ENCODE measurements around the gene TCERG1. TPM values are rescaled to one million over a fixed set of nuclear protein-coding genes. Genes with fewer than 3 reads are reported as not detected.

TCERG1 gene
- 145 TPM for total RNA-seq
- polyA plus RNA-seq: 25.3 TPM

DNA sequence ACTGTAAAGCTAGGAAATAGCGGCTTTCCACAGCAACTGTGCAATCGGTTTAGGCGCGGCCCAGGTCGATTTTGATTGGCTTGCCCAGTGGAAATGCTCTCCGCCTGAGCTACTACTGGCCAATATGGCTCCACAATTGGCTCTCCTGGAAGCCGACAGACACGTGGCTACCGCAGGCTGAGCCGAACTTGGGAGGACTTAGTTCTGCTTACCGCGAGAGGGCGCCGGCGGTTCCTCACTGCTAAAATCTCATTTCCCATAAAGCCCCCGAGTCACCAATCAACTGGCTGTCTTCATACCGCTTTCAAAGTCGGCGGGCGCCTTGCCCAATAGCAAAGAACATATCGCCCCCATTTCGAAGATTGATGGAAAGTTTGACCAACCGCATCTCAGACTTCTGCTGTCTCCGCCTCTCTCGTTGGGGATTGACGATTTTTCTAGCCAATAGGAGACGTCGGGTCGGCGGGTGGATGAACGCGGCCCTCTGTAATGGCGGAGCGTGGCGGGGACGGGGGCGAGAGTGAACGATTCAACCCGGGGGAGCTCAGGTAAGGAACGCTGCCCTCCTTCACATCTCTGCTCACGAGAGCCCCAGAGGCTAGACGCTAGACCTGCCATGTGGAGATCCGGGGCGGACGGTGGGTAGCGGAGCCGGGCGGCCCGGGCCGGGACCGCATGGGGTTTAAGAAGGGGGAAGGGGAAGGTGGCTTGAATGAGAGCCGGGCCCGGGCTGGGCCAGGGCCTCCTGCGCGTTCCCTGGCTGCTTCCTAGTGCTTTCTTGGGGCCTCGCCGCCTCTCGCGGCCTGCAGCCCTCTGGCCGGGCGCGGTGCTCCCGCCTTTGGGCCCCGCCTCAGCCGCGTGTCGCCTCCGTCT, at the start of gene TCERG1:
Gene TCERG1 (plus strand): TSS at position 473 of the 873 bp plus-strand sequence. CDS start 17 bp downstream, at position 490.
- H3K4me1 ChIP-seq (ENCODE audit: insufficient read depth): peaks cover 1% of the 10 kb centered on the region
- WGBS: under 1% methylated on average over 68 of the region's 68 CpGs
- peak within 1 kb of the TSS; percentile 83 for H3K27ac ChIP-seq (ENCODE audit: low read depth)
- peak; percentile 100 for DNase-seq (ENCODE audit: extremely low spot score)
- no peaks in the 10 kb centered on the region for H3K36me3 ChIP-seq (ENCODE audit: insufficient read depth)
- H3K4me3 ChIP-seq (ENCODE audit: low read depth, low read length): peak within 1 kb of the TSS; percentile 93

DNA sequence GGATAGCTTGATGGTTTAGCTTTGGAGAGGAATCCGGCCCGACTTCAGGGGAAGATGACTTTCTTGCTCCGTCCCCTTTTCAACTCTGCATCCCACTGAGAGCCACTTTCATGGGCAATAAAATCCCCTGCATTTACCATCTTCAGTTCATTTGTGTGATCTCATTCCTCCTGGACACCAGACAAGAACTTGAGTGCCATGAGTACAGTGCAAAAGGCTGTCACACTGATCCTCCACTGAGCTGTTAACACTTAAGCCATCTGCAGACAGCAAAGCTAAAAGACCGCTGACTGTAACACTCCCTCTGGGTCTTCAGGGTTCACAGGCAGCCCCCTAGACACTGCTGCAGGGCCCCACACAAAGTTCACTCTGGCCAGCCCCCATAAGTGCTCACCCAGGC, 48.3 kb upstream of the TCERG1 start:
- H3K4me3 ChIP-seq (ENCODE audit: low read depth, low read length): no peak overlapping the region
- WGBS: 90% methylated on average over 4 of the region's 4 CpGs
- no peak for DNase-seq (ENCODE audit: extremely low spot score)
- no peaks in the 10 kb centered on the region for H3K36me3 ChIP-seq (ENCODE audit: insufficient read depth)
- H3K27ac ChIP-seq (ENCODE audit: low read depth): no peak overlapping the region
- H3K4me1 ChIP-seq (ENCODE audit: insufficient read depth): no peaks in the 10 kb centered on the region

DNA sequence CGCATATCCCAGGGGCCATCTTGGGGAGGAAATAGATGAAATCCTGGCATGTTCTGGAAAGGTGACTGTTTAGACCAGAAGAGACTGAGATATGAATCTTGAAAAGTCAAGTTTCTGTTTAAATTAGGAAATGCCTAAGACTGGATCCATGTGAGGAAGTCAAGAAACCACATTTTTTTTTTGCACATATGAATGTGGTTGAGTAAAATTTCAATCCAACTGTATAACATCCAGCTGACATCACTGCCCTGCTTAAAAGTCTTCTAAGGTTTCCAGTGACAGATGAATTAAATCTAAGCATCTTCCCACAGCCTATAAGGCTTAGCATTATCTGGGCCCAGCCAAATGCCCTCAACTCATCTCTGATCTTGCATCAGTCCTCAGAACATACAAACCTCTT, 47.7 kb upstream of the TCERG1 start:
- no peak overlapping the region for H3K27ac ChIP-seq (ENCODE audit: low read depth)
- H3K4me3 ChIP-seq (ENCODE audit: low read depth, low read length): no peak overlapping the region
- DNase-seq (ENCODE audit: extremely low spot score): no peak
- H3K36me3 ChIP-seq (ENCODE audit: insufficient read depth): no peaks in the 10 kb centered on the region
- no peaks in the 10 kb centered on the region for H3K4me1 ChIP-seq (ENCODE audit: insufficient read depth)
- 71% methylated on average over 1 of the region's 1 CpG for WGBS

DNA sequence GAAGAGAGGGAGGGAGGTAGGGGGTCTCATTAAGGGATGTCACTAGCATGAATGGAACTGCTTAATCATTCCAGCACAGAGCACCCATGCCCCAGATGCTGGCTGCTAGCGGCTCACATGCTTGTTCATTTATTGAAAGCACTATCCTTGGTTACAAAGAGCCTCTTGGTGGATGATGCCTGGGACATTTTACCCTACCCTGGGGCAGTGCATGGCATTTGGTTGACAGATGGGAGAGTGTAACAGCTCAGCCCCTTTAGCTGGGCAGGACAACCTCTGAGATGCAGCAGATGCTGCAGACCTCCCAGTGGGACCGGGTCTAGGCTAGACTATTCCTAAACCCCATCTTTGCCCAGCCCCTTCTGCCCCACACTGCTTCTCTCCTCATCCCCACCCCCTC, 46.9 kb upstream of the TCERG1 start:
- no peak overlapping the region for H3K27ac ChIP-seq (ENCODE audit: low read depth)
- WGBS: 79% methylated on average over 2 of the region's 2 CpGs
- DNase-seq (ENCODE audit: extremely low spot score): no peak
- no peaks in the 10 kb centered on the region for H3K4me1 ChIP-seq (ENCODE audit: insufficient read depth)
- no peaks in the 10 kb centered on the region for H3K36me3 ChIP-seq (ENCODE audit: insufficient read depth)
- H3K4me3 ChIP-seq (ENCODE audit: low read depth, low read length): no peak overlapping the region

DNA sequence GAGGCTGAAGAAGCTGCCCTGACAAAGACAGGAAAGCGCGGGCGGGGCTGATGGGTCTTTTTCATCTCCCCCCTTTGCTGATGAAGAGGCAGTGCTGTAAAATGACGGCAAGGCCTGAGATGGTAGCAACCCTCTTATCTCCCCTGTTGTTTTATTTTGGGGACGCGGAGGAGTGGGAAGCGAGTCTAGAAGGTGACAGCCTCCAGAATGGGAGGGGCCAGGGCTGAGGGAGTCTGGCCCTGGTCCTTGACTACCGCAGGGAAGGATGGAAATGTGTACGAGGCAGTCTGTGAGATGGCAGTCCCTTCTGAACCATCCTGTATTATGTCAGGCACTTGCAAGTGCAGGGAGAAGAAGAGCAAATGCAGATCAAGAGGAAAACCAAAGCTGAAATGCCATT, 46.1 kb upstream of the TCERG1 start:
- no peak overlapping the region for H3K27ac ChIP-seq (ENCODE audit: low read depth)
- WGBS: 51% methylated on average over 9 of the region's 9 CpGs
- no peak overlapping the region for H3K4me3 ChIP-seq (ENCODE audit: low read depth, low read length)
- H3K36me3 ChIP-seq (ENCODE audit: insufficient read depth): no peaks in the 10 kb centered on the region
- DNase-seq (ENCODE audit: extremely low spot score): no peak
- H3K4me1 ChIP-seq (ENCODE audit: insufficient read depth): no peaks in the 10 kb centered on the region

DNA sequence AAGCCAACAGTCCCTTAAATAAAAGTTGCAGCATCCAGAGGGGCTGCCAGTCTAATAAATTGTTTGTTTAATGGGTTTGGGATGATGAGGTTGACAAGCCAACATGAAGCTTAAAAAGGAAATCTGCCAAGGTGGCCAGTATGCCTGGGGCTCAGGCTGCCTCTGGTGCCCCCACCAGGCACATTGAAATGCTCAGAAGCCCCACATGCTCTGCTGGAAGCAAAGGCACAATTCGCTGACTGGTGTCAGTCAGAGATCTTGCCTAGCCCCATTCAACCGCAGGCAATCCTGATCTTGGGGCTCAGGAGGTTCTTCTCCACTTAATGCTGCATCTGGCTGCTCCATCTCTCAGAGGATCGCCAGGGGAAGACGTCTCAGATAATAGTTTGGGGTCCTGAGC, 44.2 kb upstream of the TCERG1 start:
- Histone ChIP-seq H3K27ac (ENCODE audit: low read depth) (no peak overlapping the region), H3K36me3 (ENCODE audit: insufficient read depth) (no peaks in the 10 kb centered on the region), H3K4me3 (ENCODE audit: low read depth, low read length) (no peak overlapping the region), H3K4me1 (ENCODE audit: insufficient read depth) (no peaks in the 10 kb centered on the region)
- no peak for DNase-seq (ENCODE audit: extremely low spot score)
- WGBS: 62% methylated on average over 4 of the region's 4 CpGs

DNA sequence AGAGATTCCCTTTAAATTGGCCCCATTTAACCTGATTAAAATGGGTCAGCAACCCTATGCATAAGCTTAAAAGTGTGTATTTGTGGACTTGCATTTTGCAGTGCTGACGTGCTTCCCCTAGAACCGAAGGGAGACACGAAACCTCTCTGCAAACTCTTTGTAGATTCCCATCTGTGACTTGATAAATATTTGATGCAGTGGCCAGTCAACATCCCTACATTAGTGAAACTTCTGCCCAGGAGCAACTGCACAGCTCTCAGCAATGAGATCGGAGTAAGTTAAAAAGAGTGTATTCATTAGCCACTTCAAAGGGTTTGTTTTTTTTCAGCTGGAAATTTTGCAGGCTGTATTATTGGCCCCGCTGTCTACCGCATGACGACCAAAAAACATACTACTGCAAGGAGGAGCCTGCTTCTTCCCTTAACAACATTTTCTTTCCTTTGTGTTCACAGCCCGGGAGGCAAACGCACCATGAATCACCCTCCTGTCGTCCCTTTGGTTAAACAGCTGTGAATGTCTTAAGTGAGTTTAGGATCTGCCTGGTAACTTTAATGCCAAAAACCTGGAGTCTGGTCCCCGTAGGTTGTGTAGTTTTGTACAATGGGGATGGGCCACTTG, 38.0 kb upstream of the TCERG1 start:
- Histone ChIP-seq H3K27ac (ENCODE audit: low read depth) (no peak overlapping the region), H3K36me3 (ENCODE audit: insufficient read depth) (no peaks in the 10 kb centered on the region), H3K4me3 (ENCODE audit: low read depth, low read length) (no peak overlapping the region), H3K4me1 (ENCODE audit: insufficient read depth) (no peaks in the 10 kb centered on the region)
- WGBS: 40% methylated on average over 11 of the region's 11 CpGs
- DNase-seq (ENCODE audit: extremely low spot score): no peak

DNA sequence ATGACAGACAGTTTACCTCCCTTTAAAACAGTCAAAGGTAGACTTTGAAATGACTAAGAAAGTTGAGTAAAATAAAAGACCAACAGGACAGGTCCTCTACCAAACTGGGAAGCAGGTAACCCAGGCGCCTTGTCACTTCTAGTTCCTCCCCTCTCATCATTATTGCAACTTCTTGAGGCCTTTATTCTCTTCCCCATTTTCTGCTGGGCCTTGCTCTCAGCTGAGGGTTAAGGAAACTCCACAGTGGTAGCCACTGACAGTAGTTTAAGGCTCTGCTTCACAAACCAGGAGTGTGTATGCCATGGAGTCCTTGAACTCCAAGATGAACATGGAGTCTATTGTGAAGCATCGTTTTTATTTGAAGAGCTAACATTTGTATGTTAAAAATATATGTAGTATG, 36.9 kb upstream of the TCERG1 start:
- no peak overlapping the region for H3K27ac ChIP-seq (ENCODE audit: low read depth)
- H3K4me3 ChIP-seq (ENCODE audit: low read depth, low read length): no peak overlapping the region
- no peak for DNase-seq (ENCODE audit: extremely low spot score)
- no peaks in the 10 kb centered on the region for H3K36me3 ChIP-seq (ENCODE audit: insufficient read depth)
- H3K4me1 ChIP-seq (ENCODE audit: insufficient read depth): no peaks in the 10 kb centered on the region
- WGBS: 88% methylated on average over 2 of the region's 2 CpGs

DNA sequence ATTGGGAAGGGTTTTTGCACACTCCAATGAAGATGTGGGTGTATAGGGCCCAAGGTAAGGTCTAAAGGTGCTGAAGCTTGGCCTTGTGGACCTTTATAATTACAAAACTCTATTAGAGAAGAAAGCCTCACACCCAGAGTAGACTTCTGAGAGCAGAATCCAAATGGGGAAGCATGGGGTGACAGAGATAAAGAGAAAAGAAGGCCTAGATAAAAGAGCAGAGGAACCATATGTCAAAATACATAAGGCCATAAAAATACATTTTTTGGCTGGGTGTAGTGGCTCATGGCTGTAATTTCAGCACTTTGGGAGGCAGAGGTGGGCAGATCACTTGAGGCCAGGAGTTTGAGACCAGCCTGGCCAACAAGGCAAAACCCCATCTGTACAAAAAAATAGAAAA, 27.4 kb upstream of the TCERG1 start:
- Histone ChIP-seq H3K4me3 (ENCODE audit: low read depth, low read length) (no peak overlapping the region), H3K36me3 (ENCODE audit: insufficient read depth) (no peaks in the 10 kb centered on the region), H3K27ac (ENCODE audit: low read depth) (no peak overlapping the region), H3K4me1 (ENCODE audit: insufficient read depth) (no peaks in the 10 kb centered on the region)
- no peak for DNase-seq (ENCODE audit: extremely low spot score)

DNA sequence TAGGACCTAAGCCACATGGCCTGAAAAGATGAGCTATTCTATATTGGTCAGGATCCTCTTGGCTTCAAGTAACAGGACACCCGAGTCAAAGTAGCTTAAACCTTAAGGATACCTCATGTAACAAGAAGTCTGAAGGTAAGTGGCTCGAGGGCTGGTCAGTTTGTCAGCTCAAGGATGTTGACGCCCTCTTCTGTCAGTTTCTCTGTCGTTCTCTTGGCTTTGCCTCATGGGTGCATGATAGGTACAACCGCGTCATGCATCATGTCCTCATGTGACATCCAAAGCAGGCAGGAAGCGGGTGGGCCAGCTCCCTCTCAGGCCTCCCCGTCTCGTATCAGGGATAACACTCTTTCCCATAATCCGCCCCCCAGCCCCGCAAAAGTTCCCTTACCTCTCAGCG, 22.1 kb upstream of the TCERG1 start:
- no peak for DNase-seq (ENCODE audit: extremely low spot score)
- Histone ChIP-seq H3K4me3 (ENCODE audit: low read depth, low read length) (no peak overlapping the region), H3K27ac (ENCODE audit: low read depth) (no peak overlapping the region), H3K4me1 (ENCODE audit: insufficient read depth) (no peaks in the 10 kb centered on the region), H3K36me3 (ENCODE audit: insufficient read depth) (no peaks in the 10 kb centered on the region)
- WGBS: 70% methylated on average over 12 of the region's 12 CpGs

DNA sequence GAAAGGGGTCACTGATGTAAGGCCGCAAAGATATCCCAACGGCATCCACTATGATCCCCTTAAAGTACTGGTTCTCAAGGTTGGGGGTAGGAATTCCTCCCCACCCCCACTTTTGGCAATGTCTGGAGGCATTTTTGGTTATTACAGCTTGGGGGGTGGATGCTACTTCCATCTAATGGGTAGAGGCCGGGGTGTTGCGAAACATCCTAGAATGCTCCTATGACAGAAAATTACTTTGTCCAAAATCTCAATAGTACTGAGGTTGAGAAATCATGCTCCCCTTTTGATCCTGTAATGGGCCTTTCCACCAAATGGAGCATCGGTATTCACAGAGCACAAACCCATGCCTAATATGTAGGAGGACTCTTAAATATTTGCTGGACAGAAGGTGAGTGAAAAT, 20.8 kb upstream of the TCERG1 start:
- 73% methylated on average over 5 of the region's 5 CpGs for WGBS
- H3K4me3 ChIP-seq (ENCODE audit: low read depth, low read length): no peak overlapping the region
- H3K36me3 ChIP-seq (ENCODE audit: insufficient read depth): no peaks in the 10 kb centered on the region
- H3K4me1 ChIP-seq (ENCODE audit: insufficient read depth): no peaks in the 10 kb centered on the region
- no peak overlapping the region for H3K27ac ChIP-seq (ENCODE audit: low read depth)
- no peak for DNase-seq (ENCODE audit: extremely low spot score)

DNA sequence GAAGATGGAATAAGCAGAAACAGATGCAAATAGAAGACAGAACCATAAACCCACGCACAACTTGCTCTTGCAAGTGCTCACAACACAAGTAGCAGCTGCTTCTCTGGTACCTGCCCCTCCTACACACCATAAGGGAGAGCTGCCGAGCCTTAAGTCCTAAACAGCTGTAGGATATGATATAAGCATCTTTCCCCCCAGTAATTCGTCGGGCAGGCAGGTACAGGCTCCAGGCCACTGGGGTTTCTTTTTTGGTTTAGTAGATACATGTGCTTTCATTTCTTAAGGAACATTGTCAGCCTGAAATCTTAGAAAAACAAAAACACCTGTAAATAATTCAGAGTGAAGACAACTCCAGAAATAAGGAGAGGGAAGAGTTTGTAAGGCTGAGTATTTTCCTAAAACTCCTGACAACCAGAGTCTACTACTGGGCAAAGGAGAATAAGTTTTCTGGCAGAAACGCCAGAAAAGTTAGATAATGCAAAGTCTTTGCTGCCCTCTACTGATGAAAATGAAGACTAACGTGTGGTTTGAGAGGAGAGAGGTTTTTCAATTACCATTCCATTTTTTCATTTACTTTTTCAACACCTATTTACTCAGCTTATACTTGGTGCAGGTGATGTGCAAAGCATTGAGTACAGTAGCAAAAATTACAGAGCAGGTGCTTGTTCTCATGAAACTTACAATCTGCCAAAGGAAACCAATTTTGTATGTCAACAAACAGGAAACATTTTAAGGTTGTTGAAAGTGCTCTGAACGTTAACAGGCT, 20.1 kb upstream of the TCERG1 start:
- H3K4me1 ChIP-seq (ENCODE audit: insufficient read depth): no peaks in the 10 kb centered on the region
- H3K4me3 ChIP-seq (ENCODE audit: low read depth, low read length): no peak overlapping the region
- 29% methylated on average over 7 of the region's 7 CpGs for WGBS
- no peaks in the 10 kb centered on the region for H3K36me3 ChIP-seq (ENCODE audit: insufficient read depth)
- H3K27ac ChIP-seq (ENCODE audit: low read depth): no peak overlapping the region
- DNase-seq (ENCODE audit: extremely low spot score): no peak

DNA sequence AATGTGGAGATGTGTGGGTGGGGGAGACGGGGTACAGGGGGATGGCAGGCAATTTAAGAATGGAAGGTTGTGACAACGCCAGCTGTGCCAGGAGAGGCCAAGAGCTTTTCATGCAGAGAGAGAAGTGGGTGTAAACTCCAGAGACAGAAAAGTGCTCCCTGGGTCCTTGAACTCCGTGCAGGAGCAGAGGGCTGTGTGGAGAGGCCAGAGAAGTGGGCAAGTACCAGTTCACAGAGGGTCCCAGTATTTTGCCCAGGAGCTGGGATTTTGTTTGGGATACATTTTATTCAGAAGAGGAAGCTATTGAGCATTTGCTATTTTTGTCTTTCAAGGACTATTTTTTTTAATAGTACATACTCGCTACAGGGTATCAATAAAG, 19.5 kb upstream of the TCERG1 start:
- Histone ChIP-seq H3K36me3 (ENCODE audit: insufficient read depth) (no peaks in the 10 kb centered on the region), H3K27ac (ENCODE audit: low read depth) (no peak overlapping the region), H3K4me1 (ENCODE audit: insufficient read depth) (no peaks in the 10 kb centered on the region), H3K4me3 (ENCODE audit: low read depth, low read length) (no peak overlapping the region)
- DNase-seq (ENCODE audit: extremely low spot score): no peak
- WGBS: 41% methylated on average over 4 of the region's 4 CpGs

DNA sequence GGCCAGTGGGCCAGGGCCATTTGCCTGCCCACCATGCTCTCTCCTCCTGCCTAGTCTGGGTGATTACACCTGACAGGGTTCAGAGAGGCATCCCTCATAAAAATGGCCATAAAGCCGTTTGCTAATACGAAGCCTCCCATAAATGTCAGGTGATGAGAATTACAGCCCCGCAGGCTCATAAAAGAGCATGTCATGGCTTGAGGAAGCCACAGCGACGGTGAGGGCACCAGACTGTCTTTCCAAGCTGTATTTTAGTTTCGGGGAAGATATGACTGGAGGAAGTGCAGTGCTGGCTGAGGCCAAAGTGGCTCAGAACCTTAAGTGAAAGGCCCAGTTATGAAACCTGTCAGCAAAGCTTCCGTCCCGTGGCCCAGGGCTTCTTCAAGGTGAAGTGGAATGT, 18.5 kb upstream of the TCERG1 start:
- Histone ChIP-seq H3K4me3 (ENCODE audit: low read depth, low read length) (no peak overlapping the region), H3K36me3 (ENCODE audit: insufficient read depth) (no peaks in the 10 kb centered on the region), H3K4me1 (ENCODE audit: insufficient read depth) (no peaks in the 10 kb centered on the region), H3K27ac (ENCODE audit: low read depth) (no peak overlapping the region)
- 4% methylated on average over 8 of the region's 8 CpGs for WGBS
- DNase-seq (ENCODE audit: extremely low spot score): peak; percentile 26
